HepG2 (cell line): ENCODE measurements around the gene WHAMM.

Experiments used
- CTCF ChIP-seq: sonication (generic); formaldehyde crosslinking; IDR thresholded peaks from 2 replicates; pipeline ENCODE4 v1.5.0; 2020; ENCODE audit warnings: mild to moderate bottlenecking, missing genetic modification reagents, moderate library complexity
- EP300 ChIP-seq, 3 experiments: sonication (generic) in 1 of 3; formaldehyde crosslinking in 1 of 3; IDR thresholded peaks; 2 replicates each; pipeline versions ENCODE4 v1.5.1 to v1.6.1; 2011 to 2020; ENCODE audit warnings: low read depth in 2 of 3, low read length in 2 of 3, borderline replicate concordance in 1 of 3, improper control_type of control experiment in 1 of 3, mild to moderate bottlenecking in 1 of 3, missing genetic modification reagents in 1 of 3, moderate library complexity in 1 of 3
- ISL2 ChIP-seq: sonication (generic); formaldehyde crosslinking; IDR thresholded peaks from 2 replicates; pipeline ENCODE4 v1.5.0; 2020; ENCODE audit warnings: missing genetic modification reagents
- SRY ChIP-seq: sonication (generic); formaldehyde crosslinking; IDR thresholded peaks from 2 replicates; pipeline ENCODE4 v1.8.0; 2022; ENCODE audit warnings: mild to moderate bottlenecking, missing genetic modification reagents
- TBP ChIP-seq: sonication (generic); formaldehyde crosslinking; IDR thresholded peaks from 2 replicates; pipeline ENCODE4 v1.5.0; 2020; ENCODE audit warnings: missing genetic modification reagents
- TOPORS ChIP-seq: sonication (generic); formaldehyde crosslinking; IDR thresholded peaks from 2 replicates; pipeline ENCODE4 v1.8.0; 2023; ENCODE audit warnings: mild to moderate bottlenecking, missing genetic modification reagents
- ZNF577 ChIP-seq: sonication (generic); formaldehyde crosslinking; IDR thresholded peaks from 2 replicates; pipeline ENCODE4 v1.4.0; 2020; ENCODE audit warnings: mild to moderate bottlenecking, low read depth, missing genetic modification reagents, borderline replicate concordance
- ZNF580 ChIP-seq: IDR thresholded peaks from 2 replicates; pipeline ENCODE4 v1.6.1; 2016; ENCODE audit warnings: low read depth, borderline replicate concordance

- TF ChIP-seq CTCF (CRISPR knock-in tag) (no peak), ZNF580 (no peak), TOPORS (CRISPR knock-in tag) (no peak), ISL2 (no peak), ZNF577 (CRISPR knock-in tag) (no peak), TBP (CRISPR knock-in tag) (no peak), EP300 (IDR thresholded peaks at IDR 0.05; ENCODE audit: low read depth in 2 of 2, low read length in 2 of 2) (no peak), EP300 (CRISPR knock-in tag; IDR thresholded peaks at IDR 0.05; ENCODE audit: borderline replicate concordance) (no peak), SRY (CRISPR knock-in tag) (no peak)
Measured at GRCh38 chr15:82789491-82789890, 19.9 kb upstream of the WHAMM start.
